GM13976 (cell line): ENCODE data around the gene PNLIPRP2.

Experiments
- DNase-seq: peaks from one replicate; pipeline ENCODE4 v3.0.0; 2012; ENCODE audit warnings: low spot score
- CTCF ChIP-seq: IDR thresholded peaks from 2 replicates; pipeline ENCODE4 v1.5.1; 2012; ENCODE audit warnings: borderline replicate concordance, mild to moderate bottlenecking; ENCODE audit not compliant: insufficient read depth; ENCODE audit errors: extremely low read depth, missing control alignments, control extremely low read depth
- in situ Hi-C: fragments of 300-500 bp; cut with MboI; formaldehyde crosslinking; loops from one replicate; pipeline ENCODE4 v1.12.0; 2022; ENCODE audit warnings: low sequenced_read_pairs, mixed read lengths, inconsistent platforms; ENCODE audit not compliant: unreplicated experiment

The PNLIPRP2 gene

GRCh38 chr10:116612107-116612769 lies 8.5 kb upstream of the PNLIPRP2 start:
- no peak for TF ChIP-seq CTCF
- no peak for DNase-seq
- in situ Hi-C loops, result no loop called here

- in situ Hi-C loops, result no loop called here
- no peak for DNase-seq
- TF ChIP-seq CTCF, result no peak
These were observed 7.3 kb upstream of the PNLIPRP2 start for GRCh38 chr10:116613471-116613870.

GRCh38 chr10:116614796-116615195 lies 6.0 kb upstream of the PNLIPRP2 start:
- in situ Hi-C loops, result no loop called here
- no peak for DNase-seq
- TF ChIP-seq CTCF, result no peak

GRCh38 chr10:116615199-116615776 lies 5.5 kb upstream of the PNLIPRP2 start:
- no peak for TF ChIP-seq CTCF
- in situ Hi-C loops, result no loop called here

GRCh38 chr10:116621476-116621875 lies 723 bp downstream of the PNLIPRP2 start:
- TF ChIP-seq CTCF, result no peak
- DNase-seq, result no peak
- in situ Hi-C loops, result no loop called here

More at GRCh38 chr10:116615199-116615776, 5.5 kb upstream of the PNLIPRP2 start:
- no peak for DNase-seq

GRCh38 chr10:116621934-116622655 lies 1.3 kb downstream of the PNLIPRP2 start:
- TF ChIP-seq CTCF, result no peak
- in situ Hi-C loops, result no loop called here
- DNase-seq, result no peak
